Fibroblast of skin of right biceps (primary cell): ENCODE measurements around the gene SPEM3.
"Not testable (repeated sequence)": the region's sequence is repeated elsewhere in the genome, so short reads cannot be mapped to it uniquely, and the experiment has no call there.

Experiments used
- DNase-seq: peaks from one replicate; pipeline ENCODE4 v3.0.0-alpha.2; 2013

Gene SPEM3

DNA sequence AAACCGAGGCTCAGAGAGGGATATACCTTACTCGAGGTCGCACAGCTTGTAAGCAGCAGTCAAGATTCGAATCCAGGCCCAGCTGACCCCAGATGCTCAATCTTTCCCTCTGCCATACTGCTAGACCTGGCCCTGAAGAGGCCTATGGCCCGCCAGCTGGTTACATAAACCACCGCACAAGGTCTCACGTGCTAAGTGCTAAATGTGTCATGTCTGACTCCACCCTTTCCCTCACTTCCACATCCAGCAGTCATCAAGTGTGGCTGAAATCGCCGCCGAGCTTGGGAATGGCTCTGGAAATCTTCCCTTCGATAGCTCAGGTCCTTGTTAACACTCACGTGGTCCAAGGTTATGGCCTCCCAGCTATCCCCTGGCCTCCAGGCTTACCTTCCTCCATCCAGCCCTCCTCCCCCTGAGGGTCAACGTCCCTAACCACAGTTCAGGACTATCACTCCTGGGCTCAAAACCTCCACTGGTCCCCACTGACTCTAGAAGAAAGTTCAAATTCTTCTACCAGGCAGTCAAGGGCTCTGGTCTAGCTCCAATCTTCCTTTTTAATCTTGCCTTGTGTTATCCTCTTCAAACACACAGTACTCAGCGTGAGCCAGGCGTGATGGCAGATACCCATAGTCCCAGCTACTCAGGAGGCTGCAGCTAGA is 47.2 kb downstream of the SPEM3 start:
- peak; percentile 34 for DNase-seq

DNA sequence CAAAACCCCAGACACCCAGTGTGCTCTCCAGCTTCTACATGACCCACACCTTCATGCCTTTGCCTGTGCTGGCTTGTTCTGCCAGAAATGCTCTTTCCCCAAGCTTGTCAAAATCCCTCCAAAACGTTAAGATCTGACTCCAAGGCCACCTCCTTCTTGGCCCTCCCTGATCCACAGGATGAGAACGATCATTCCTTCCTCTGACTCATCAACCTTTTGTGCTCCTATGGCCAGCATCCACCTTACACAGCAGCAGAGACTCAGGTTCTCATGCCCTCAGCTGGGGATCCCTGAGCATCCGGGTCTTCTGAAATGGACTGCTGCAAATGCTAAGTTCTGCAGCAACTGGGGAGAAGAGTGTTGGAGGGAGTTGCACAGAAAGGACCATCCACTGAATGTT is 47.8 kb downstream of the SPEM3 start:
- peak; percentile 48 for DNase-seq

DNA sequence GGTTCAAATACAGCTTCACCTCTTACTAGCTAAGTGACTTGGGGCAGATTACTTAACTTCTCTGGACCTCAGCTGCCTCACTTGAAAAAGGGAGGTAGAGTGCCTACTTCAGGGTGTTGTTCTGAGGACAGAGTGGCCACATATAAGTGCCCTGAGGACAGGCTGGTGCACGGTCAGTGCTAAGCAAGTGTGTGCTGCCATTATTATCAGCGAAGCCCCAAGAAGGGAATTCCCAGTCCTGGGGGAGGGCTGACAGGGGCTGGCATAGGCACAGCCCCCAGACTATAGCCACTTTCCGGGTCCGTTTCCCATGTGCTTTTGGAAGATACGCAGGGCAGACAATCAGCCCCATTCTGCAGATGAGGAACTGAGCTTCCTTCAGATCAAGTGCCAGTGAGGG is 48.3 kb downstream of the SPEM3 start:
- no peak for DNase-seq

DNA sequence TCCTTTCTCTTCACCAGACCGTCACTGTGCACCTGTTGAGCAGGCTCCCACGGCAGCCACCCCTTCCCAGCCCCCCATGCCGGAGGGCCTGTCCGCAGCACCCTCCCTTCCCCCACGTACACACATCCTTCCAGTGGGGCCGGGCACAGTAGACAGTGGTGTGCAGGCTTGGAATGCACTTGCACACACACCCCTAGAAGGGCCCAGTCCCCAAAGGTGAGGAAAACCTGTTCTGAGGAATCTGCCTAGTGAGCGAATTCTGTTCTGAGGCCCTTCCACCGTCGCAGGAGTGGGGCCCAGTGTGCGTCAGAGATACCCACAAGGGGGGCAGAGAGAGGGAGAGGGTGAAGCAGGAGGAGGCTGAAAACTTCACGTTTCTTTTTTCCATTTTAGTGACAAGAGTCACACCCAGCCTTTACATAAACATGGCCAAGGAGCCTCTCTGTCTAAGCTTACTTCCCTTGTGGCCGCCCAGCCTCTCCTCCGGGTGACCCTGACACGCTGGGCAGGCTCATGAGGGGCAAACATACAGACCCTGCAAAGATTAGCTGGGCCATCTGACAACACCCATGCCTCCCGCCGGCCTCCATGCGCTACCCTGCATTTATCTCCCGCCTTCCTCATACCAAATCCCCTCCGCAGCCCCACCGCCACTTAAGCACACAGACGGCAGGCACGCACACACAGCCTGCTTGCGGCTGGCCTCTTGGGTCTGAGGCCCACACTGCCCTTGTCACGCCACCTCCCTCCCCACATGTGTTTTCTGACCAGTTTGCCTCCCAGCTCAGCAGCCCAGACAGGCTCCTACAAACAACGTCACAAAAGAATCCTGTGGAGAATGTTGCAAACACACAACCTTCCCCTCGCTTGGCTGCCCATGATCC is 49.0 kb downstream of the SPEM3 start:
- peak; percentile 64 for DNase-seq

DNA sequence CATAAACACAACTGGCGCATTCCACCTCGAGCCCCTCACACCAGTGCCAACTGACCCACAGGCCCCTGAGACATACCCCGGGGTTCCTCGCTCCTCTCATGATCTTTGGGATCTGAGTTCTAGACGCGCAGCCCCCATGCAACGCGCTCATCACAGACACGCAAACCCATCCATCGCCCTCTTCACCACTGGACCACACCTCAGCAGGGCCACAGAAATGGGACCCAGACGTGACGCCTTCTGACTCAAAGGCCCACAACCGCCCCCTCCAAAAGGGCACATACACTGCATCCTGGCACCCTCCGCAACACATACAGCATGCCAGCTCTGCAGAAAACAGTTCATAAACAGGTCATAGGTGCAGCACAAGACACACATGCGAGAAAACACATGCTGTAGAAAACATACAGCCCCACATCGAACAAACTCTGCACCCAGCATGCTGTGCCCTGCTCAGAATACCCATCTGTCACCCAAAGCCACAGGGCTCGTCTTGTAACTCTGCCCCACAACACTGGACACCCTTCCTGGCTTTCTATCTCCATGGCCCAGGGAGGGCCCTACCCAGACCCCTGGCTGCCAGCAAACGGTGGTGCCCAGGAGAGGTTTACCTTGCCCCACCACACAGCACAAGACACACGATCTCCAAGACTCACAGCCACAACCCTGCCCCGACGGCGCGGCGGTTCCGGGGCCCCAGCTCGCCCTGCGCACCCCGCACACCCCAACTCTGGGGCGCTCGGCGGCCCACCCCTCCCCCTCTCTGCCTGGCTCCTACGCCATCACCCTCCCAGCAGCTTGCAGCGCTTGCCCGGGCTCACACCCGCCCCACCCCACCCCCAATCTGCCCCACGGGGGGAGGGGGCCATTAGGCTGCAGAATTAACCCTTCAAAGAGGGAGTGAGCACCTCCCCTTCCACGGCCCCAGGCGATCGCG is 49.9 kb downstream of the SPEM3 start:
- DNase-seq, result peak; percentile 40

DNA sequence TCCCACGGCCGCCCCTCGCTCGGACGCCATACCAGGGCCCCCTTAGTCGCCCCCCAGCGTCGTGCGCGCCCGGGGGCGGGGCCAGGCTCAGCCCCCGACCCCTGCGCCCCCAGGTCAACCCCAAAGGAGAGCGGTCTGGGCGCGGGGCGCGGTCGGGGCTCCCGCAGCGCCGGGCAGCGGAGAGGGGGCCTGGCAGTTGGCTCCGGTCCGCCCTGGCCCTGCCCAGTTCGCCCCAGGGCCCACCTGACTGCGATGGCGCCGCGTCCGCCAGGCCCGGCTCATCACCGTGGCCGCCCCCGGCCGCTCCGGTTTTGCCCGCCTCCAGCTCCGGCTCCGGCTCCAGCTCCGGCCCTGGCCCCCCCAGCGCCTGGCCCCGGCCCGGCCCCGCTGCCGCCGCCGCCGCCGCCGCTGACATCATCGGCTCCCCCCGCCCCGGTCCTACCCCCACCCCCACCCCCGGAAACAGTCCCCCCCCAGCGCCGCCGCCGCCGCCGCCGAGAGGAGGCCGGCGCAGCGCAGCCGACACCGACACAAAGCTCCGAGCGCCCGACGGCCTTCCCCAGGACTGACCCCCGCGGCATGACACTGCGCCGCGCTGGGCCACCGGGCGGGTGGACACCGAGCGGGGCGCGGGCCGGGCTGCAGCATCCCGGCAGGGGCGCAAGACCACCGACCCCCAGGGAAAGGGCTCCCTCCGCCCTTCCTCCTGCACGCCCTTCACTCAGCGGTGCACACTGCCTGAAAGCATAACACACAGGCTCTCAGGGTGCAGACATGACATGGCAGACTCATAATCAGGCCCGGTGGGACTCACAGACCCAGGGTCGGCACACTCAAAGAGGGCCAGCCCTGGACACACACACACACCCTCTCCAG is 50.8 kb downstream of the SPEM3 start, which contains the start of gene ZBTB4:
Gene ZBTB4, minus strand, starts transcription at position 419 of the 876 bp plus-strand sequence. CDS start 12,830 bp downstream, outside the sequence.
- DNase-seq, result peak; percentile 60

DNA sequence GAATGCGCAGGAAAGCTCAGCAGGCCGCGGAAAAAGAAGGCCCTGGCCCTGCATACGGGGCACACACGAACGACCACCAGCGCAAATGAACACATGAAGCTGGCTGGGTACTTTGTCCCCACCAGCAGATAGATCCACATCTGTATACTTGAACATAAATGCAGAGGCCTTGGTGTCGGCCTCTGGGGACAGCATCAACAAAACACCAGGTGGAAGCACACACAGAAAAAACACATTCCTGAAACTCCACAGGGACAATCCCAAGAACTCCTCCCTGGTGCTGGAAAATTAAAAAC is 51.4 kb downstream of the SPEM3 start:
- DNase-seq, result no peak

DNA sequence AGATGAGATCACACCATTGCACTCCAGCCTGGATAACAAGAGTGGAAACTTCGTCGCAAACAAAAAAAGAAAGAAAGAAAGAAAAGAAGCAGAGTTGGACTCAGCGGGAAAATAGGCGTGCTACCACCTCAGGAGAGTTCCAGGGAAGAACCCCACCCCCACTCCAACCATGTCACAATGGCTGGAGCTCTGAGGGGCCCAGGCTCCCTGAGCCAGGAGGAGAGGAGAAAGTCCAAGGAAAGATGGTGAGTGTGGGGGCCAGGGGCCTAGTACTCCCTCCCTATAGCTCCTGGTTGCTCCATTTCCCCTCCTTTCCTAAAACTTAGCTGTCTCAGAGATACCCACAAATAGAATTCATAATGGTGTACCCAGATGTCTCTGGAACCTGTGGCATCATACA is 52.6 kb downstream of the SPEM3 start, which contains the start of gene SLC35G6:
Gene SLC35G6, plus strand, starts transcription at position 172 of the 400 bp plus-strand sequence. Its CDS starts 71 bp downstream, at position 243.
- not testable (repeated sequence) for DNase-seq

DNA sequence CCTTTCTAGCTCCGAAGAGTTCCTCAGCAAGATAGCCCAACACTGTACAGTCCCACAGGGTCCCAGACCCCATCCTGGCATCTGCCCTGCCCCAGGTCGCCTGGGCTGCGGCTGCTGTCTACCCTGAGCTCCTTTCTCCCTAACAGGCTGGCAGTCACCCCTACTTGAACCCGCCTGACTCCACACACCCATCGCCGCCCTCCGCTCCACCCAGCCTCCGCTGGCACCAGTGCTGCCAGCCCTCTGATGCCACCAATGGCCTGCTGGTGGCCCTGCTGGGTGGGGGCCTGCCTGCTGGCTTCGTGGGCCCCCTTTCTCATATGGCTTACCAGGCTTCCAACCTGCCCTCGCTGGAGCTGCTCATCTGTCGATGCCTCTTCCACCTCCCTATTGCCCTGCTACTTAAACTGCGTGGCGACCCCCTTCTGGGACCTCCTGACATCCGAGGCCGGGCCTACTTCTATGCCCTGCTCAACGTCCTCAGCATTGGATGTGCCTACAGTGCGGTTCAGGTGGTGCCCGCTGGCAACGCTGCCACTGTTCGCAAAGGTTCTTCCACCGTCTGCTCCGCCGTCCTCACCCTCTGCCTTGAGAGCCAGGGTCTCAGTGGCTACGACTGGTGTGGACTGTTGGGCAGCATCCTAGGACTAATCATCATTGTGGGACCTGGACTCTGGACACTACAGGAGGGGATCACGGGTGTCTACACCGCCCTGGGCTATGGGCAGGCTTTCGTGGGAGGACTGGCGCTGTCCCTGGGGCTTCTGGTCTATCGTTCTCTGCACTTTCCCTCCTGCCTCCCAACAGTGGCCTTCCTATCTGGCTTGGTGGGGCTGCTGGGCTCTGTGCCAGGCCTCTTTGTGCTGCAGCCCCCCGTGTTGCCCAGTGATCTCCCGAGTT is 53.4 kb downstream of the SPEM3 start:
- DNase-seq, result not testable (repeated sequence)
